Activated CD8-positive, alpha-beta memory T cell treated with anti-CD3 and anti-CD28 coated beads, Interleukin-2, amount 50 U/mL, for 48 hours (primary cell): Measurements from ENCODE around the gene PHTF1.
A peak's percentile ranks its signal among the peaks of the same experiment; 100 is the strongest.
"Not testable (repeated sequence)": the region's sequence is repeated elsewhere in the genome, so short reads cannot be mapped to it uniquely, and the experiment has no call there.

Experiments used
- DNase-seq: peaks from one replicate; pipeline ENCODE4 v3.0.0-alpha.2; 2020

Gene PHTF1

GRCh38 chr1:113770031-113770430 is 10.7 kb upstream of the PHTF1 start:
- DNase-seq: no peak

- no peak for DNase-seq
Observed at GRCh38 chr1:113769601-113769970, 10.3 kb upstream of the PHTF1 start.

- no peak for DNase-seq
Observed at GRCh38 chr1:113768916-113769600, 9.8 kb upstream of the PHTF1 start.

- no peak for DNase-seq
Observed at GRCh38 chr1:113765306-113766230, 6.3 kb upstream of the PHTF1 start.

GRCh38 chr1:113763661-113764060 is 4.4 kb upstream of the PHTF1 start:
- no peak for DNase-seq

- DNase-seq: no peak
Observed at GRCh38 chr1:113761937-113762336, 2.7 kb upstream of the PHTF1 start.

- DNase-seq: no peak
Observed at GRCh38 chr1:113760102-113761080, 1.1 kb upstream of the PHTF1 start.

- DNase-seq: peak; percentile 82
Observed at GRCh38 chr1:113758631-113759332, 504 bp downstream of the PHTF1 start.

GRCh38 chr1:113756461-113756860 is 2.8 kb downstream of the PHTF1 start:
- no peak for DNase-seq

- not testable (repeated sequence) for DNase-seq
Observed at GRCh38 chr1:113753333-113753732, 6.0 kb downstream of the PHTF1 start.

- DNase-seq: no peak
Observed at GRCh38 chr1:113751516-113751915, 7.8 kb downstream of the PHTF1 start.

- no peak for DNase-seq
Observed at GRCh38 chr1:113751114-113751513, 8.2 kb downstream of the PHTF1 start.

- no peak for DNase-seq
Observed at GRCh38 chr1:113749402-113749801, 9.9 kb downstream of the PHTF1 start.

GRCh38 chr1:113747376-113747775 is 11.9 kb downstream of the PHTF1 start:
- DNase-seq: no peak

- no peak for DNase-seq
Observed at GRCh38 chr1:113745425-113745824, 13.9 kb downstream of the PHTF1 start.

- no peak for DNase-seq
Observed at GRCh38 chr1:113744114-113744513, 15.2 kb downstream of the PHTF1 start.

- no peak for DNase-seq
Observed at GRCh38 chr1:113742515-113742914, 16.8 kb downstream of the PHTF1 start.

GRCh38 chr1:113734357-113735055 is 24.8 kb downstream of the PHTF1 start:
- DNase-seq: no peak

- DNase-seq: no peak
Observed at GRCh38 chr1:113732802-113733201, 26.5 kb downstream of the PHTF1 start.

- no peak for DNase-seq
Observed at GRCh38 chr1:113721010-113721409, 38.3 kb downstream of the PHTF1 start.

- DNase-seq: not testable (repeated sequence)
Observed at GRCh38 chr1:113718621-113719020, 40.7 kb downstream of the PHTF1 start.

GRCh38 chr1:113717506-113717905 is 41.8 kb downstream of the PHTF1 start:
- not testable (repeated sequence) for DNase-seq
